SU-DHL-6 (cell line): ENCODE data around the gene RPRD1B.

Experiments used
- CTCF ChIP-seq: fragments of 200-600 bp; sonication (generic); IDR thresholded peaks from one replicate; pipeline ENCODE4 v1.5.1; 2017; ENCODE audit warnings: antibody characterized with exemption, mild to moderate bottlenecking, low read length, moderate library complexity; ENCODE audit not compliant: insufficient read depth, poor library complexity, severe bottlenecking
- EZH2phosphoT487 ChIP-seq: fragments of 200-600 bp; sonication (generic), shearing (Covaris generic); conservative IDR thresholded peaks from 2 replicates; pipeline ENCODE4 v1.6.1; 2018; ENCODE audit warnings: mild to moderate bottlenecking, antibody characterized with exemption, low read length, moderate library complexity, mixed read lengths

GRCh38 chr20:38005903-38006302 is 27.6 kb upstream of the RPRD1B start:
- TF ChIP-seq CTCF: no peak
- TF ChIP-seq EZH2phosphoT487: no peak
